HepG2 (cell line): ENCODE results near the gene CA9. TPM values are rescaled to one million over a fixed set of nuclear protein-coding genes. Genes with fewer than 3 reads are reported as not detected.

ENCODE experiments used
- CENPX ChIP-seq: sonication (generic); formaldehyde crosslinking; IDR thresholded peaks from 2 replicates; pipeline ENCODE4 v1.9.0; 2021; ENCODE audit warnings: mild to moderate bottlenecking, missing genetic modification reagents, moderate library complexity
- EHMT2 ChIP-seq: fragments of 200-600 bp; sonication (generic); IDR thresholded peaks from 2 replicates; pipeline ENCODE4 v1.7.0; 2017; ENCODE audit warnings: antibody characterized with exemption, low read depth, low read length, borderline replicate concordance
- FOSL2 ChIP-seq: sonication (generic); formaldehyde crosslinking; IDR thresholded peaks from 2 replicates; pipeline ENCODE4 v1.4.0; 2020; ENCODE audit warnings: missing genetic modification reagents
- ISX ChIP-seq: sonication (generic); formaldehyde crosslinking; conservative IDR thresholded peaks from 2 replicates; pipeline ENCODE4 v1.5.0; 2020; ENCODE audit warnings: missing genetic modification reagents
- KAT2B ChIP-seq: fragments of 150-350 bp; IDR thresholded peaks from 2 replicates; pipeline ENCODE4 v1.6.1; 2014; ENCODE audit warnings: low read depth, low read length, borderline replicate concordance
- MEF2D ChIP-seq: sonication (generic); formaldehyde crosslinking; IDR thresholded peaks from 2 replicates; pipeline ENCODE4 v1.5.1; 2020; ENCODE audit warnings: mild to moderate bottlenecking, missing genetic modification reagents
- MIER2 ChIP-seq: IDR thresholded peaks from 2 replicates; pipeline ENCODE4 v1.6.1; 2016; ENCODE audit warnings: missing biosample characterization, missing genetic modification reagents
- MTA3 ChIP-seq: sonication (generic); formaldehyde crosslinking; IDR thresholded peaks from 2 replicates; pipeline ENCODE4 v1.4.0; 2020; ENCODE audit warnings: missing genetic modification reagents
- NONO ChIP-seq, 2 experiments: fragments of 450-650 bp in 1 of 2; sonication (generic) in 1 of 2; formaldehyde crosslinking in 1 of 2; IDR thresholded peaks in 1 of 2; conservative IDR thresholded peaks in 1 of 2; 2 replicates each; pipeline versions ENCODE4 v1.6.1 to v1.8.0; 2017 to 2022; ENCODE audit warnings: mild to moderate bottlenecking in 1 of 2, missing genetic modification reagents in 1 of 2, moderate library complexity in 1 of 2
- RBFOX2 ChIP-seq: fragments of 200-400 bp; formaldehyde crosslinking; IDR thresholded peaks from 2 replicates; pipeline ENCODE4 v1.6.1; 2017; ENCODE audit warnings: low read depth, mild to moderate bottlenecking, low read length
- SAFB2 ChIP-seq: sonication (generic); formaldehyde crosslinking; IDR thresholded peaks from 2 replicates; pipeline ENCODE4 v1.5.1; 2020; ENCODE audit warnings: missing genetic modification reagents, low read depth, mild to moderate bottlenecking, borderline replicate concordance
- SKIL ChIP-seq: sonication (generic); formaldehyde crosslinking; IDR thresholded peaks from 2 replicates; pipeline ENCODE4 v1.8.0; 2022; ENCODE audit warnings: missing genetic modification reagents, mild to moderate bottlenecking, moderate library complexity, borderline replicate concordance
- SP2 ChIP-seq: sonication (generic); formaldehyde crosslinking; IDR thresholded peaks from 2 replicates; pipeline ENCODE4 v1.5.1; 2020; ENCODE audit warnings: mild to moderate bottlenecking, missing genetic modification reagents
- ZBED4 ChIP-seq: sonication (generic); formaldehyde crosslinking; IDR thresholded peaks from 2 replicates; pipeline ENCODE4 v1.4.0; 2020; ENCODE audit warnings: missing genetic modification reagents, borderline replicate concordance
- ZNF17 ChIP-seq: sonication (generic); formaldehyde crosslinking; IDR thresholded peaks from 2 replicates; pipeline ENCODE4 v1.5.0; 2020; ENCODE audit warnings: mild to moderate bottlenecking, missing genetic modification reagents
- ZNF207 ChIP-seq: fragments of 450-650 bp; IDR thresholded peaks from 2 replicates; pipeline ENCODE4 v1.6.1; 2016; ENCODE audit warnings: antibody characterized with exemption, borderline replicate concordance
- ZNF230 ChIP-seq: sonication (generic); formaldehyde crosslinking; IDR thresholded peaks from 2 replicates; pipeline ENCODE4 v1.4.0; 2020; ENCODE audit warnings: mild to moderate bottlenecking, missing genetic modification reagents
- ZNF746 ChIP-seq: sonication (generic); formaldehyde crosslinking; IDR thresholded peaks from 2 replicates; pipeline ENCODE4 v1.8.0; 2022; ENCODE audit warnings: mild to moderate bottlenecking, missing genetic modification reagents
- ZNF839 ChIP-seq: sonication (generic); formaldehyde crosslinking; IDR thresholded peaks from 2 replicates; pipeline ENCODE4 v1.4.0; 2020; ENCODE audit warnings: missing genetic modification reagents, mild to moderate bottlenecking, borderline replicate concordance
- polyA plus RNA-seq, 8 experiments: library from polyadenylated mRNA; depleted of rRNA in 3 of 8; stranded (reverse) in 7 of 8; unstranded in 1 of 8; fragments of >200 nt; fragmentation: Illumina TruSeq in 4 of 8; extraction: Trizol in 4 of 8; gene quantifications; 2 replicates each; pipeline versions ENCODE4 v1.2.1 to v1.2.3, GENCODE V29; 2011 to 2016; ENCODE audit warnings: low read depth in 4 of 8, missing spikeins in 1 of 8, mixed read lengths in 1 of 8; ENCODE audit not compliant: insufficient read depth in 1 of 8
- total RNA-seq, 5 experiments: library from RNA; depleted of rRNA; stranded (reverse); fragments of >200 nt; fragmentation: Illumina TruSeq; extraction: Trizol; gene quantifications; 2 replicates each; pipeline ENCODE4 v1.2.3, GENCODE V29; 2016; ENCODE audit warnings: low read depth in 1 of 5
- TF ChIP-seq, protein P1 (sequence below): sonication (generic); formaldehyde crosslinking; IDR thresholded peaks from 2 replicates; pipeline ENCODE4 v1.8.0; 2022; ENCODE audit warnings: mild to moderate bottlenecking, missing genetic modification reagents; ENCODE audit not compliant: insufficient replicate concordance
- TF ChIP-seq, protein P2 (sequence below): sonication (generic); formaldehyde crosslinking; IDR thresholded peaks from 2 replicates; pipeline ENCODE4 v1.5.0; 2020; ENCODE audit warnings: missing genetic modification reagents, mild to moderate bottlenecking, borderline replicate concordance

Gene CA9
- total and polyA plus RNA-seq, 2 of the 13 experiments (the other 11 are each of a cell fraction or from before 2014, with no cell fraction given): 0.13 to 152 TPM

DNA sequence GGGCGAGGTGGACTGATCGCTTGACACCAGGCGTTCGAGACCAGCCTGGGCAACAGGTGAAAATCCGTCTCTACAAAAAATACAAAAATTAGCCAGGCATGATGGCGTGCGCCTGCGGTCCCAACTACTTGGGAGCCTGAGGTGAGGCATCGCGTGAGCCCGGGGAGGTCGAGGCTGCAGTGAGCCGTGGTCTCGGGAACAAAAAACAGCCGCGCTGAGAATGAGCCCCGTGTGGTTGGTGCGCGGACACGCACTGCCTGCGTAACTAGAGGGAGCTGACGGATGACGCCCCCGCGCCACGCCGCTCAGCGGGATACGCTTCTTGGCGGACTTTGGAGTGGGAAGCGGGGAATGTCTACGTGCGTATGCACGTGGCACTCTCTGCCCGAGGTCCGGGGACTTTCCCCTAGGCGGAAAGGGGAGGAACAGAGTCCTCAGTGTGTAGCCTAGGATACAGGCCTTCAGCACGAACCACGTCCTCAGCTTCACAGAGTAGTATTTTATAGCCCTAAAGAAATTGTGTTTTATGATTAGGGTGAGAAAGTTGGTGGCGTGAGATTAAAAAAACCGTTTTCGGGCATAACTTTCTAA, 16.1 kb upstream of the CA9 start, which contains the start of gene RMRP (continued):
- peak; percentile 88 for TF ChIP-seq ZNF230
- TF ChIP-seq EHMT2: no peak
- peak; percentile 53; the same call in 1 of the 2 replicates for TF ChIP-seq SP2 (CRISPR knock-in tag)
- TF ChIP-seq, protein P1, sequence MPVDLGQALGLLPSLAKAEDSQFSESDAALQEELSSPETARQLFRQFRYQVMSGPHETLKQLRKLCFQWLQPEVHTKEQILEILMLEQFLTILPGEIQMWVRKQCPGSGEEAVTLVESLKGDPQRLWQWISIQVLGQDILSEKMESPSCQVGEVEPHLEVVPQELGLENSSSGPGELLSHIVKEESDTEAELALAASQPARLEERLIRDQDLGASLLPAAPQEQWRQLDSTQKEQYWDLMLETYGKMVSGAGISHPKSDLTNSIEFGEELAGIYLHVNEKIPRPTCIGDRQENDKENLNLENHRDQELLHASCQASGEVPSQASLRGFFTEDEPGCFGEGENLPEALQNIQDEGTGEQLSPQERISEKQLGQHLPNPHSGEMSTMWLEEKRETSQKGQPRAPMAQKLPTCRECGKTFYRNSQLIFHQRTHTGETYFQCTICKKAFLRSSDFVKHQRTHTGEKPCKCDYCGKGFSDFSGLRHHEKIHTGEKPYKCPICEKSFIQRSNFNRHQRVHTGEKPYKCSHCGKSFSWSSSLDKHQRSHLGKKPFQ: peak; percentile 92
- TF ChIP-seq ZNF207: no peak
- TF ChIP-seq RBFOX2: no peak
- TF ChIP-seq ISX (CRISPR knock-in tag): peak; percentile 94; the same call in 1 of the 2 replicates
- peak; percentile 91 for TF ChIP-seq ZNF746 (CRISPR knock-in tag)
- TF ChIP-seq SKIL (CRISPR knock-in tag): peak; percentile 85; the same call in 1 of the 2 replicates
- TF ChIP-seq, protein P2, sequence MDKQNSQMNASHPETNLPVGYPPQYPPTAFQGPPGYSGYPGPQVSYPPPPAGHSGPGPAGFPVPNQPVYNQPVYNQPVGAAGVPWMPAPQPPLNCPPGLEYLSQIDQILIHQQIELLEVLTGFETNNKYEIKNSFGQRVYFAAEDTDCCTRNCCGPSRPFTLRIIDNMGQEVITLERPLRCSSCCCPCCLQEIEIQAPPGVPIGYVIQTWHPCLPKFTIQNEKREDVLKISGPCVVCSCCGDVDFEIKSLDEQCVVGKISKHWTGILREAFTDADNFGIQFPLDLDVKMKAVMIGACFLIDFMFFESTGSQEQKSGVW (CRISPR knock-in tag): no peak; the same call in 1 of the 2 replicates
- TF ChIP-seq CENPX: no peak
- peak; percentile 80 for TF ChIP-seq FOSL2
- TF ChIP-seq MTA3 (CRISPR knock-in tag): no peak
- TF ChIP-seq MIER2 (CRISPR knock-in tag): peak; percentile 72; the same call in 1 of the 2 replicates
- no peak for TF ChIP-seq KAT2B
- TF ChIP-seq SAFB2: peak; percentile 49; the same call in 1 of the 2 replicates
- no peak for TF ChIP-seq ZNF17 (CRISPR knock-in tag)
- TF ChIP-seq ZNF839 (CRISPR knock-in tag): peak; percentile 53; the same call in 1 of the 2 replicates
- peak; percentile 42 for TF ChIP-seq ZBED4 (CRISPR knock-in tag)
- no peak for TF ChIP-seq NONO (IDR thresholded peaks at IDR 0.05)
- TF ChIP-seq NONO (CRISPR knock-in tag; conservative IDR thresholded peaks at IDR 0.05): peak; percentile 97
- TF ChIP-seq MEF2D (CRISPR knock-in tag): peak; percentile 97
